ENCODE results near the gene EXT2. TPM values are rescaled to one million over a fixed set of nuclear protein-coding genes. Genes with fewer than 3 reads are reported as not detected.
A peak's percentile ranks its signal among the peaks of the same experiment; 100 is the strongest.

Gene EXT2
- total and polyA plus RNA-seq, 4 experiments from 2014 or later, result 28.2 to 48.5 (median 35.7) TPM

- Mint-ChIP-seq H3K4me1 (no peaks in the 10 kb centered on the region), H3K27ac (no peak overlapping the region), H3K4me3 (no peak overlapping the region), H3K36me3 (peaks cover 52 to 64% of the 10 kb centered on the region in 2 donors), H3K27me3 (no peaks in the 10 kb centered on the region), H3K9me3 (peaks cover 0 to 2% (median 0%) of the 10 kb centered on the region in 8 donors)
- Histone ChIP-seq H3K27me3 (ENCODE audit: insufficient read depth, low read length) (no peaks in the 10 kb centered on the region), H3K36me3 (ENCODE audit: insufficient read depth, low read length) (peaks cover 21% of the 10 kb centered on the region), H3K27ac (ENCODE audit: low read depth, low read length) (no peak overlapping the region), H3K4me3 (ENCODE audit: low read length in 2 of 2) (no peak overlapping the region), H3K4me1 (ENCODE audit: insufficient read depth, low read length) (no peaks in the 10 kb centered on the region), H3K9me3 (ENCODE audit: control insufficient read depth in 1 of 2, low read length in 2 of 2) (no peaks in the 10 kb centered on the region)
- intact Hi-C loops (cut with micrococcal nuclease), result no loop called here
- ChIA-PET CTCF (ENCODE audit: partially characterized antibody) (no interaction called here), POLR2A (ENCODE audit: partially characterized antibody) (no interaction called here)
- DNase-seq, result no peak
Measured at GRCh38 chr11:44236296-44236695, 140.8 kb downstream of the EXT2 start.

GRCh38 chr11:44237156-44237555, 141.7 kb downstream of the EXT2 start:
- Histone ChIP-seq H3K27ac (ENCODE audit: low read depth, low read length) (no peak overlapping the region), H3K9me3 (ENCODE audit: control insufficient read depth in 1 of 2, low read length in 2 of 2) (no peaks in the 10 kb centered on the region), H3K4me1 (ENCODE audit: insufficient read depth, low read length) (no peaks in the 10 kb centered on the region), H3K36me3 (ENCODE audit: insufficient read depth, low read length) (peaks cover 21% of the 10 kb centered on the region), H3K27me3 (ENCODE audit: insufficient read depth, low read length) (no peaks in the 10 kb centered on the region), H3K4me3 (ENCODE audit: low read length in 2 of 2) (no peak overlapping the region)
- Mint-ChIP-seq H3K9me3 (peaks cover 0 to 2% (median 0%) of the 10 kb centered on the region in 8 donors), H3K4me3 (no peak overlapping the region), H3K4me1 (no peaks in the 10 kb centered on the region), H3K36me3 (peaks cover 57 to 68% of the 10 kb centered on the region in 2 donors), H3K27ac (no peak overlapping the region), H3K27me3 (no peaks in the 10 kb centered on the region)
- POLR2A ChIA-PET (ENCODE audit: partially characterized antibody), result no interaction called here
- CTCF ChIA-PET (ENCODE audit: partially characterized antibody), result no interaction called here
- intact Hi-C loops (cut with micrococcal nuclease), result no loop called here
- DNase-seq, result no peak

DNA sequence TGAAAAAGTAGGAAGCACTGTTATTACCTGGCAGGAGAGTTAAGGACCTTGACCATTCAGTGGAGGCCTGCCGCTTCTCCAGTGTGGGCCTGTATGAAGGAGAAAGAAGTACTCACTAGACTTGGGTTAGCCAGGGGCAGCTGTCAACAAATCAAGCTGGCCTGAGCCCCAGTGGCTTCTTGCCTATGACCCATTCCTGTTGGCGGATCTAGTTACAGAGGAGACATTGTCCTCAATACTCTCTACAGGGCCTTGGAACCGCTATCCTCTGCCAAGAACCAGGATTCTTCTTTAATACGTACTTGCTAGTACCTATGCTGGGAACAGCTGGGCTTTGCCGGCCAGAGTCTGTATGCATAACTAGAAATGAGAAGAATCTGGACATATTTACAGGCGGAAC, 146.4 kb downstream of the EXT2 start:
- intact Hi-C loops (cut with micrococcal nuclease), result no loop called here
- Mint-ChIP-seq H3K36me3 (peaks cover 71 to 79% of the 10 kb centered on the region in 2 donors), H3K9me3 (peaks cover 0 to 2% (median 0%) of the 10 kb centered on the region in 8 donors), H3K27me3 (no peaks in the 10 kb centered on the region), H3K4me3 (no peak overlapping the region), H3K27ac (no peak overlapping the region), H3K4me1 (no peaks in the 10 kb centered on the region)
- H3K9me3 ChIP-seq (ENCODE audit: control insufficient read depth in 1 of 2, low read length in 2 of 2), result no peaks in the 10 kb centered on the region
- H3K4me1 ChIP-seq (ENCODE audit: insufficient read depth, low read length), result no peaks in the 10 kb centered on the region
- DNase-seq, result no peak
- H3K27ac ChIP-seq (ENCODE audit: low read depth, low read length), result no peak overlapping the region
- H3K36me3 ChIP-seq (ENCODE audit: insufficient read depth, low read length), result peaks cover 8% of the 10 kb centered on the region
- ChIA-PET POLR2A (ENCODE audit: partially characterized antibody) (no interaction called here), CTCF (ENCODE audit: partially characterized antibody) (no interaction called here)
- H3K4me3 ChIP-seq (ENCODE audit: low read length in 2 of 2), result no peak overlapping the region
- H3K27me3 ChIP-seq (ENCODE audit: insufficient read depth, low read length), result no peaks in the 10 kb centered on the region

GRCh38 chr11:44243086-44243485, 147.6 kb downstream of the EXT2 start:
- Mint-ChIP-seq H3K27me3 (no peaks in the 10 kb centered on the region), H3K4me1 (no peaks in the 10 kb centered on the region), H3K36me3 (peaks cover 69 to 77% of the 10 kb centered on the region in 2 donors), H3K4me3 (no peak overlapping the region), H3K9me3 (peaks cover 0 to 2% (median 0%) of the 10 kb centered on the region in 8 donors), H3K27ac (peak overlapping the region in 1 of 7 donors; percentile 23)
- Histone ChIP-seq H3K36me3 (ENCODE audit: insufficient read depth, low read length) (peaks cover 6% of the 10 kb centered on the region), H3K27me3 (ENCODE audit: insufficient read depth, low read length) (no peaks in the 10 kb centered on the region), H3K4me3 (ENCODE audit: low read length in 2 of 2) (no peak overlapping the region), H3K9me3 (ENCODE audit: control insufficient read depth in 1 of 2, low read length in 2 of 2) (no peaks in the 10 kb centered on the region), H3K27ac (ENCODE audit: low read depth, low read length) (no peak overlapping the region), H3K4me1 (ENCODE audit: insufficient read depth, low read length) (no peaks in the 10 kb centered on the region)
- intact Hi-C loops (cut with micrococcal nuclease), result no loop called here
- DNase-seq, result no peak
- ChIA-PET CTCF (ENCODE audit: partially characterized antibody) (interaction anchor here (0.7 kb wide), 2 partner anchors 30 to 68 kb away, joined by 3 read pairs; no protein-coding TSS in a partner anchor), POLR2A (ENCODE audit: partially characterized antibody) (no interaction called here)

- H3K27ac Mint-ChIP-seq, result peak overlapping the region in 1 of 7 donors; percentile 55
- no peaks in the 10 kb centered on the region for H3K9me3 ChIP-seq (ENCODE audit: control insufficient read depth in 1 of 2, low read length in 2 of 2)
- no peak overlapping the region for H3K4me3 ChIP-seq (ENCODE audit: low read length in 2 of 2)
- intact Hi-C loops (cut with micrococcal nuclease), result no loop called here
- H3K9me3 Mint-ChIP-seq, result peaks cover 0 to 2% (median 0%) of the 10 kb centered on the region in 8 donors
- H3K36me3 Mint-ChIP-seq, result peaks cover 66 to 77% of the 10 kb centered on the region in 2 donors
- H3K27ac ChIP-seq (ENCODE audit: low read depth, low read length), result no peak overlapping the region
- DNase-seq, result no peak
- no peaks in the 10 kb centered on the region for H3K27me3 ChIP-seq (ENCODE audit: insufficient read depth, low read length)
- ChIA-PET POLR2A (ENCODE audit: partially characterized antibody) (no interaction called here), CTCF (ENCODE audit: partially characterized antibody) (interaction anchor here (0.6 to 0.7 kb wide), 4 partner anchors 15 to 206 kb away, joined by 3 to 4 read pairs (median 3); no protein-coding TSS in a partner anchor)
- H3K36me3 ChIP-seq (ENCODE audit: insufficient read depth, low read length), result peaks cover 6% of the 10 kb centered on the region
- no peaks in the 10 kb centered on the region for H3K27me3 Mint-ChIP-seq
- H3K4me3 Mint-ChIP-seq, result no peak overlapping the region
- H3K4me1 Mint-ChIP-seq, result no peaks in the 10 kb centered on the region
- H3K4me1 ChIP-seq (ENCODE audit: insufficient read depth, low read length), result no peaks in the 10 kb centered on the region
Measured at GRCh38 chr11:44243595-44244343, 148.3 kb downstream of the EXT2 start.

DNA sequence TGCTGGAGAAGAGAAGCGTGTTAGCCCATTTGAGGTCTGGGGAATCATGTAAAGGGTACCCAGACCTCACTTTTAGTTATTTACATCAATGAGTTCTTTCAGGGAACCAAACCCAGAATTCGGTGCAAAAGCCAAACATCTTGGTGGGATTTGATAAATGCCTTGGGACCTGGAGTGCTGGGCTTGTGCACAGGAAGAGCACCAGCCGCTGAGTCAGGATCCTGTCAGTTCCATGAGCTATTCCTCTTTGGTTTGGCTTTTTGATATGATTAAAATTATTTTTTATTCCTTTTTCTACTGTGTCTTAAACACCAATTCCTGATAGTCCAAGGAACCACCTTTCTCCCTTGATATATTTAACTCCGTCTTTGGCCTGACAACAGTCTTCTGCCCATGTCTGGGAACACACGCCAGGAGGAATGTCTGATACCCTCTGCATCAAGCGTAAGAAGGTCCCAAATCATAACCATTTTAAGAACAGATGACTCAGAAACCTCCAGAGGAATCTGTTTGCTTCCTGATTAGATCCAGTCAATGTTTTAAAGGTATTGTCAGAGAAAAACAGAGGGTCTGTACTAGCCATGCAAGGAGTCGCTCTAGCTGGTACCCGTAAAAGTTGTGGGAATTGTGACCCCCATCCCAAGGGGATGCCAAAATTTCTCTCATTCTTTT, 149.3 kb downstream of the EXT2 start:
- Mint-ChIP-seq H3K4me3 (no peak overlapping the region), H3K27me3 (no peaks in the 10 kb centered on the region), H3K36me3 (peaks cover 69 to 81% of the 10 kb centered on the region in 2 donors), H3K9me3 (peaks cover 0 to 4% (median 0%) of the 10 kb centered on the region in 8 donors), H3K4me1 (no peaks in the 10 kb centered on the region), H3K27ac (no peak overlapping the region)
- ChIA-PET POLR2A (ENCODE audit: partially characterized antibody) (no interaction called here), CTCF (ENCODE audit: partially characterized antibody) (interaction anchor here (0.6 kb wide), 1 partner anchor 16 kb away, joined by 3 read pairs; no protein-coding TSS in a partner anchor)
- Histone ChIP-seq H3K27me3 (ENCODE audit: insufficient read depth, low read length) (no peaks in the 10 kb centered on the region), H3K4me3 (ENCODE audit: low read length in 2 of 2) (no peak overlapping the region), H3K27ac (ENCODE audit: low read depth, low read length) (no peak overlapping the region), H3K9me3 (ENCODE audit: control insufficient read depth in 1 of 2, low read length in 2 of 2) (no peaks in the 10 kb centered on the region), H3K36me3 (ENCODE audit: insufficient read depth, low read length) (peaks cover 6% of the 10 kb centered on the region), H3K4me1 (ENCODE audit: insufficient read depth, low read length) (no peaks in the 10 kb centered on the region)
- DNase-seq, result no peak
- intact Hi-C loops (cut with micrococcal nuclease), result no loop called here

DNA sequence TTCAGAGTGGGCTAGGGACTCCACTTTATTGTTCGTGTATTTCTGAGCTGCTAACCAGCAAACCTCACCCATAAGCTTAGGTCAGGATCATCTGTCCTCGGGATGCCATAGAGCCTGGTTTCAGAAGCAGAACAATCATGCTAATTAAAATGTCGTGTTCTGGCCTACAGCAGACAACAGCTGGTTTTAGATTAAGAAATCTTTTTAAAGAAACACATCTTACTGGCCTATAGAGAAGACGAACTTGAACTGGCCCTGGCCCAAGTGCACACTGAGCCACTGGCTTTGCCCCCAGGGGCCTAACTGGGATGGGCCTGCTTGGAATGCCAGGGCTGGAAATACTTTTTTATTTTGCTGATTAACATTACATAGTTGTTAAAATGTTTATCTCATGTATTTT, 151.2 kb downstream of the EXT2 start:
- CTCF ChIA-PET (ENCODE audit: partially characterized antibody), result no interaction called here

More for the DNA sequence above, 151.2 kb downstream of the EXT2 start:
- peaks cover 0 to 16% (median 9%) of the 10 kb centered on the region in 8 donors for H3K9me3 Mint-ChIP-seq
- H3K27me3 ChIP-seq (ENCODE audit: insufficient read depth, low read length), result no peaks in the 10 kb centered on the region
- no peaks in the 10 kb centered on the region for H3K9me3 ChIP-seq (ENCODE audit: control insufficient read depth in 1 of 2, low read length in 2 of 2)
- H3K27ac Mint-ChIP-seq, result no peak overlapping the region
- H3K4me1 Mint-ChIP-seq, result no peaks in the 10 kb centered on the region
- POLR2A ChIA-PET (ENCODE audit: partially characterized antibody), result no interaction called here
- H3K36me3 ChIP-seq (ENCODE audit: insufficient read depth, low read length), result no peaks in the 10 kb centered on the region
- H3K27ac ChIP-seq (ENCODE audit: low read depth, low read length), result no peak overlapping the region
- no peaks in the 10 kb centered on the region for H3K27me3 Mint-ChIP-seq
- H3K4me3 Mint-ChIP-seq, result no peak overlapping the region
- no peak overlapping the region for H3K4me3 ChIP-seq (ENCODE audit: low read length in 2 of 2)
- H3K4me1 ChIP-seq (ENCODE audit: insufficient read depth, low read length), result no peaks in the 10 kb centered on the region
- intact Hi-C loops (cut with micrococcal nuclease), result no loop called here
- H3K36me3 Mint-ChIP-seq, result peaks cover 70 to 89% of the 10 kb centered on the region in 2 donors
- no peak for DNase-seq
